MM.1S (cell line): ENCODE results near the gene CPNE2.

Experiments used
- CTCF ChIP-seq: fragments of 300-600 bp; sonication (generic); IDR thresholded peaks from 2 replicates; pipeline ENCODE4 v1.5.1; 2016; ENCODE audit warnings: antibody characterized with exemption, low read length, mixed read lengths
- EZH2 ChIP-seq: fragments of 300-600 bp; sonication (generic); optimal IDR thresholded peaks from 2 replicates; pipeline ENCODE3; 2017; ENCODE audit warnings: low read depth, mild to moderate bottlenecking, antibody characterized with exemption, low read length, mixed read lengths
- EZH2phosphoT487 ChIP-seq: fragments of 300-600 bp; sonication (generic); IDR thresholded peaks from 2 replicates; pipeline ENCODE4 v1.6.1; 2018; ENCODE audit warnings: antibody characterized with exemption, low read length

- no peak for TF ChIP-seq CTCF
- TF ChIP-seq EZH2 = no peak
- no peak for TF ChIP-seq EZH2phosphoT487
Observed at GRCh38 chr16:57134982-57135381, 42.6 kb downstream of the CPNE2 start.
